BJ (cell line): Measurements from ENCODE around the gene FRMD3. TPM values are rescaled to one million over a fixed set of nuclear protein-coding genes. Genes with fewer than 3 reads are reported as not detected.
A peak's percentile ranks its signal among the peaks of the same experiment; 100 is the strongest.

Experiments
- CTCF ChIA-PET: fragments of 350-600 bp; formaldehyde crosslinking; extraction: SDS; loops from one replicate; lab custom pipeline; 2021; ENCODE audit warnings: antibody characterized with exemption, inconsistent platforms; lab: Yijun Ruan, JAX
- POLR2A ChIA-PET: fragments of 300-600 bp; sonication (Branson Sonifier 250); formaldehyde crosslinking; extraction: SDS; loops from one replicate; lab custom pipeline; 2021; ENCODE audit warnings: antibody characterized with exemption; lab: Charles Lee
- DNase-seq: peaks from one replicate; pipeline ENCODE4 v3.0.0-alpha.2; 2011; ENCODE audit warnings: low read depth
- H3K27me3 ChIP-seq: 2 replicates; pipeline ENCODE4 v1.6.0; 2011; ENCODE audit warnings: low read length; ENCODE audit not compliant: control insufficient read depth, insufficient read depth
- H3K36me3 ChIP-seq: 2 replicates; pipeline ENCODE4 v1.5.1; 2011; ENCODE audit warnings: low read length; ENCODE audit not compliant: control insufficient read depth, insufficient read depth
- H3K4me3 ChIP-seq: 2 replicates; pipeline ENCODE4 v1.5.1; 2011; ENCODE audit warnings: low read depth, mild to moderate bottlenecking, control low read depth, low read length
- CTCF ChIP-seq: IDR thresholded peaks from 2 replicates; pipeline ENCODE4 v1.5.1; 2011; ENCODE audit warnings: low read depth, mild to moderate bottlenecking, control low read depth, inconsistent platforms, low read length, moderate library complexity; ENCODE audit not compliant: insufficient read depth
- polyA plus RNA-seq: library from polyadenylated mRNA; depleted of rRNA; stranded (reverse); fragments of >200 nt; gene quantifications from 2 replicates; pipeline ENCODE4 v1.2.3, GENCODE V29; 2011

FRMD3 gene
- polyA plus RNA-seq, 1 experiment: 0.10 TPM

DNA sequence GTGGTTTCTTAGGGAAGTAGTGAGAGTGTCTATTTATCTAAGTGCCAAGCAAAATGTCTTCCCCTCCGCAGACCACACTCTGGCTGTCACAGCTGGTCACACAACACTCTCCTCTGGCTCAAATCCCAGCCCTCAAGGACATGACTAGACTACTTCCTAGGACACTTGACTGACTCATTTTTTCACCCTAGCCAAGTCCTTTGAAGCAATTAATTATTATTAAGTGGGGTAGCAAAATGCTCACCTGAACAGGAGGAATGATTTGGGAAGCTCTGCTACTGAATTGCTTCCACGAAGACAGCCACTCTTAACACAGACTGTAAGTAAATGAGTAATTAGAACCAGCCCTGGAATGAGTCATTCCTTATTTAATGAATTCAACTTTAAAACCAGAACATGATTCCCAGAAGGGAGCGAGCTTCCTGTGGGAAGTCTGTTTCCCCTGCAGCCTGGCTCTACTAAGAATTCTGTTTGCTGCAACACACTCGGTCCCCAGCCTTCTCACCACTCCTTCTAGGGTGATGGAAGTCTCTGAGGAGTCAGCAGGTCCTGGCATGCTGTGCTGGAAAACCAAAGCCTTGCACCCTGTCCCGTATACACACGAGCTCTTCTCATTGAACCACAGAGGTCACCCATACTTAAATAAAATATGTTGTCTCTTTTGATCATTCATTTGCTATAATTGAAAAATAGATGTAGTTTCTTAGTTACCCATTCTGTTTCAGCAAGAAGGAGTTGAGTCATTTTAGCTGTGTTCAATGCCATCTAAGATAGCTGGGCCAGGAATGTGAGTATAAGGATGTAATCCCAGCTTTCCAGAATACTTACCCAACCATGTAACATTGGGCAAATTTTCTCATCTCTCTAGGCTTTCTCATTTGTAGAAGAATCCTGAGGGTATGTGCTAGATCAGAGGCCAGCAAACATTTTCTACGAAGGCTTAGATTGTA, 256.6 kb downstream of the FRMD3 start:
- H3K4me3 ChIP-seq: no peak overlapping the region
- TF ChIP-seq CTCF: no peak
- POLR2A ChIA-PET: no interaction called here
- DNase-seq: peak; percentile 35
- no peaks in the 10 kb centered on the region for H3K36me3 ChIP-seq
- no peaks in the 10 kb centered on the region for H3K27me3 ChIP-seq
- CTCF ChIA-PET: no interaction called here

DNA sequence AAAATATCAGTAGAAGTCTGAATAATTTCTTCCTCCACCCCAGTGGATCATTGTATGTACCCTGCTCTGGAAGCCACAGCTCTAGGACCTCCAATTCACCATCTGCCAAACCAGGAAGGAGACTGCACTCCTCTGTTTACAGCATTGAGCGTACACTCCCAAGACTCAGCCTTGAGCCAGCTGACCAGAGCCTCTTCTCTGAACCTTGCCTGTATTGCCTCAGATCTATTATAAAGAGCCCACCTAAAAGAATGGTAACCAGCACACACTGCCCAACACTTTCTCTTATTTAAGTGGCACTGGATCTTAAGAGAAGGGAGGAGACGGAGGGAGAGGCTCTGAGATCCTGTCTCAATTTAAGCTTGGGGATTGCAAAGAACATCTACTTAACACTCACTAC, 257.4 kb downstream of the FRMD3 start:
- no peaks in the 10 kb centered on the region for H3K27me3 ChIP-seq
- ChIA-PET CTCF (interaction anchor here (0.6 kb wide), 1 partner anchor 1067 kb away, joined by 3 read pairs; no protein-coding TSS in a partner anchor), POLR2A (no interaction called here)
- TF ChIP-seq CTCF: no peak
- H3K4me3 ChIP-seq: no peak overlapping the region
- no peak for DNase-seq
- H3K36me3 ChIP-seq: no peaks in the 10 kb centered on the region

DNA sequence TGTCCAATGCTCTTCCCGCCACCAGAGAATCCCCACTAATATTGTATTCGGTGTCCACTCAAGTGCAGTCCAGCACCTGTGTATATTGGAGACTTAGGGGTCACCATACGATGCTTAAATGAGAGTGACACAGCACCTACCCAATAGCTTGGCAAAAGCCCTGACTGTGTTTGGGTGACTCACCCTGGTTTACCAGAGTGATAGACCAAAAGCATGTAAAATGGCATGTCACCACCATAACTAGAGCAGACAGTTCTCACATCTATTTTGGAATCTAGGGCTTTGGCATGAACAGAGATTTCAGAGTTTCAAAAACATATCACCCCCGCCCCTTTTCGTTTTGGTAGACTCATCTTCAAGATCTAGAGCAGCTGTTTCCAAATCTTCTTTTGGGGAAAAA, 257.9 kb downstream of the FRMD3 start:
- no peak for DNase-seq
- Histone ChIP-seq H3K4me3 (no peak overlapping the region), H3K36me3 (no peaks in the 10 kb centered on the region), H3K27me3 (no peaks in the 10 kb centered on the region)
- POLR2A ChIA-PET: no interaction called here
- CTCF ChIA-PET: interaction anchor here (0.6 kb wide), 1 partner anchor 1067 kb away, joined by 3 read pairs; no protein-coding TSS in a partner anchor
- TF ChIP-seq CTCF: no peak

GRCh38 chr9:83274787-83275186, 263.4 kb downstream of the FRMD3 start:
- DNase-seq: no peak
- H3K36me3 ChIP-seq: no peaks in the 10 kb centered on the region
- POLR2A ChIA-PET: no interaction called here
- H3K27me3 ChIP-seq: no peaks in the 10 kb centered on the region
- CTCF ChIA-PET: no interaction called here
- no peak for TF ChIP-seq CTCF
- no peak overlapping the region for H3K4me3 ChIP-seq

GRCh38 chr9:83271665-83272071, 266.5 kb downstream of the FRMD3 start:
- no peak for TF ChIP-seq CTCF
- DNase-seq: no peak
- Histone ChIP-seq H3K27me3 (no peaks in the 10 kb centered on the region), H3K4me3 (no peak overlapping the region), H3K36me3 (no peaks in the 10 kb centered on the region)
- CTCF ChIA-PET: no interaction called here
- POLR2A ChIA-PET: no interaction called here
